Pancreas (tissue), 10 donors: Measurements from ENCODE around the gene RPS6KA5. TPM values are rescaled to one million over a fixed set of nuclear protein-coding genes. Genes with fewer than 3 reads are reported as not detected.
A peak's percentile ranks its signal among the peaks of the same experiment; 100 is the strongest.
"Not testable (repeated sequence)": the region's sequence is repeated elsewhere in the genome, so short reads cannot be mapped to it uniquely, and the experiment has no call there.

ENCODE experiments used
- ATAC-seq, 4 donors: fragments of 200-7000 bp; cut with Tn5 transposase; one replicate each; pipeline versions ENCODE4 v1.8.0 to v1.9.1; 2020; ENCODE audit warnings: mild to moderate bottlenecking in 4 of 4, moderate library complexity in 4 of 4
- DNase-seq, 6 donors: peaks; one replicate each; pipeline ENCODE4 v3.0.0-alpha.2; 2020
- FAIRE-seq: peaks from 2 replicates; lab custom pipeline; 2012; peaks lifted over from hg19 to GRCh38; lab: Jason Lieb, UNC
- H3K27ac ChIP-seq, 4 donors: fragments of 200-600 bp; sonication (generic); 1 replicate in 3 of 4; 2 replicates in 1 of 4; pipeline versions ENCODE4 v1.5.0 to v1.8.0; 2020
- H3K27me3 ChIP-seq, 4 donors: fragments of 200-600 bp; one replicate each; pipeline ENCODE4 v1.8.0; 2021
- H3K36me3 ChIP-seq, 3 donors: fragments of 200-600 bp; sonication (generic) in 1 of 3; one replicate each; pipeline versions ENCODE4 v1.5.0 to v1.8.0; 2020 to 2021
- H3K4me1 ChIP-seq, 3 donors: fragments of 200-600 bp; one replicate each; pipeline ENCODE4 v1.8.0; 2021
- H3K4me3 ChIP-seq, 4 donors: fragments of 200-600 bp; sonication (generic) in 2 of 4; one replicate each; pipeline versions ENCODE4 v1.5.0 to v1.8.0; 2020 to 2021
- H3K9me3 ChIP-seq, 4 donors: fragments of 200-600 bp; one replicate each; pipeline ENCODE4 v1.8.0; 2021
- WGBS, 2 donors: extraction: QIAGEN DNeasy Blood & Tissue Kit; methylation state at CpG; one replicate each; pipeline ENCODE4 v1.1.7; 2013; 5-methylcytosine and 5-hydroxymethylcytosine counted together
- intact Hi-C, 3 donors: fragments of 100-400 bp; cut with DNase I; formaldehyde crosslinking; loops; one replicate each; pipeline versions ENCODE4 v1.11.1 to v1.14.2; 2022
- polyA plus RNA-seq, 2 donors: library from polyadenylated mRNA; stranded (reverse); fragments of 200-250 nt; gene quantifications; one replicate each; pipeline ENCODE4 v1.2.3, GENCODE V29; 2013
- total RNA-seq, 6 donors: library from RNA; stranded (reverse); fragmentation: NEBNext Ultra II Directional in 4 of 6; extraction: Animal tissue kit (Norgen Biotek cat#: 25700) in 4 of 6; gene quantifications; one replicate each; pipeline versions ENCODE4 v1.2.1 to v1.2.4, GENCODE V29; 2021 to 2023
- TF ChIP-seq, protein P1 (sequence below), 4 donors: fragments of 200-600 bp; sonication (generic) in 3 of 4; IDR thresholded peaks; one replicate each; pipeline versions ENCODE4 v1.5.0 to v1.8.0; 2021; ENCODE audit warnings: antibody characterized with exemption in 4 of 4
- donor health status: healthy with polysubstance abuse.
- donor health status: DM: no; HTN: no; CAD: no; lungs with moderate emphysema.
- donor health status: DM: no; HTN: no; CAD: no.
- donor health status: control.
- donor health status: control.
- donor health status: Bipolar disorder and iron deficiency.
- donor health status: DM: yes; HTN: yes; CAD: no.
- donor health status: DM: no; HTN: no; CAD: no.
- donor health status: DM: no; HTN: no; CAD: no.
- donor health status: DM: yes; HTN: yes; CAD: no.

Gene RPS6KA5
- total and polyA plus RNA-seq, 8 donors: 0.95 to 3.5 (median 2.8) TPM

DNA sequence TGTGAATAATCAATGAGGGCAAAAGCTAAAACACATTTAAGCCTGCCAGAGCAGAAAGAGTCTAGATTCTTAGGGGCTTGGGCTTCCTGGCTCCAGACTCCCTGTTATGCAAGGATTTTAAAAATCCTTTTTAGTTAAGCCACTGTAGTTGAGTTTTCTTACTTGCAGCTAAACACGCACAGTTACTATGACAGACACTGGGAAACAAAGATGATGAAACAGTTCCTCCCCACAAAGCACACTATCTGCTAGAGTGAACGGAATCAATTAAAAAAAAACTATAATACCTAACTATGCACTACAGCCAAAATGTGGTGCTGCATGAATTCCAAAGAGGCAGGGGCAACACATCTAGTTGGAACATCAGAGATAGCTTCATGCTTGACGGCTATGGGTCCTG, 28.2 kb downstream of the RPS6KA5 start:
- intact Hi-C loops: no loop called here
- H3K36me3 ChIP-seq: no peaks in the 10 kb centered on the region
- FAIRE-seq (no peak), ATAC-seq (no peak), DNase-seq (no peak)
- no peaks in the 10 kb centered on the region for H3K9me3 ChIP-seq
- H3K4me1 ChIP-seq: no peaks in the 10 kb centered on the region
- H3K27me3 ChIP-seq: no peaks in the 10 kb centered on the region
- no peak overlapping the region for H3K27ac ChIP-seq
- TF ChIP-seq, protein P1, sequence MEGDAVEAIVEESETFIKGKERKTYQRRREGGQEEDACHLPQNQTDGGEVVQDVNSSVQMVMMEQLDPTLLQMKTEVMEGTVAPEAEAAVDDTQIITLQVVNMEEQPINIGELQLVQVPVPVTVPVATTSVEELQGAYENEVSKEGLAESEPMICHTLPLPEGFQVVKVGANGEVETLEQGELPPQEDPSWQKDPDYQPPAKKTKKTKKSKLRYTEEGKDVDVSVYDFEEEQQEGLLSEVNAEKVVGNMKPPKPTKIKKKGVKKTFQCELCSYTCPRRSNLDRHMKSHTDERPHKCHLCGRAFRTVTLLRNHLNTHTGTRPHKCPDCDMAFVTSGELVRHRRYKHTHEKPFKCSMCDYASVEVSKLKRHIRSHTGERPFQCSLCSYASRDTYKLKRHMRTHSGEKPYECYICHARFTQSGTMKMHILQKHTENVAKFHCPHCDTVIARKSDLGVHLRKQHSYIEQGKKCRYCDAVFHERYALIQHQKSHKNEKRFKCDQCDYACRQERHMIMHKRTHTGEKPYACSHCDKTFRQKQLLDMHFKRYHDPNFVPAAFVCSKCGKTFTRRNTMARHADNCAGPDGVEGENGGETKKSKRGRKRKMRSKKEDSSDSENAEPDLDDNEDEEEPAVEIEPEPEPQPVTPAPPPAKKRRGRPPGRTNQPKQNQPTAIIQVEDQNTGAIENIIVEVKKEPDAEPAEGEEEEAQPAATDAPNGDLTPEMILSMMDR (IDR thresholded peaks at IDR 0.05): no peak
- H3K4me3 ChIP-seq: no peak overlapping the region
- 85 to 86% methylated on average over 3 of the region's 3 CpGs for WGBS, 2 donors

DNA sequence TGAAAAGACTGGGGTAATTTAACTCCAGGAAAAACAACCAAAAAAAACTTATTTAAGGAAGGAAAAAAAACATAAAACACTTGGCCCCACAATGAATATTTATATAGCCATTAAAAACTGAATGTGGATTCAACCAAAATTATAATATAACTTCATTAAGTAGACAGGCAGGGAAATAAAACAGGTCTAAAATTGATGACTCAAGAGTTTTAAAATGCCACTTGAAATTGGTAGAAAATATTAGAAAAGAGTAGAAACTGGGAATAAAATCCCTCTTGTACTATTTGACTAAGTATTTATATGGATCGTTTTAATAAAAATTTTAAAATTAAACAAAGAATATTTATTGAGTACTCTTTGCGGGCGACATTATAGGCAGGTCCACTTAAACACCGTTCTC, 28.8 kb downstream of the RPS6KA5 start:
- intact Hi-C loops: no loop called here
- Histone ChIP-seq H3K36me3 (no peaks in the 10 kb centered on the region), H3K4me3 (no peak overlapping the region), H3K27ac (no peak overlapping the region), H3K9me3 (no peaks in the 10 kb centered on the region), H3K4me1 (no peaks in the 10 kb centered on the region), H3K27me3 (no peaks in the 10 kb centered on the region)
- TF ChIP-seq, protein P1 (IDR thresholded peaks at IDR 0.05): no peak
- DNase-seq: no peak
- no peak for ATAC-seq
- WGBS, 2 donors: 90 to 91% methylated on average over 4 of the region's 4 CpGs
- no peak for FAIRE-seq

DNA sequence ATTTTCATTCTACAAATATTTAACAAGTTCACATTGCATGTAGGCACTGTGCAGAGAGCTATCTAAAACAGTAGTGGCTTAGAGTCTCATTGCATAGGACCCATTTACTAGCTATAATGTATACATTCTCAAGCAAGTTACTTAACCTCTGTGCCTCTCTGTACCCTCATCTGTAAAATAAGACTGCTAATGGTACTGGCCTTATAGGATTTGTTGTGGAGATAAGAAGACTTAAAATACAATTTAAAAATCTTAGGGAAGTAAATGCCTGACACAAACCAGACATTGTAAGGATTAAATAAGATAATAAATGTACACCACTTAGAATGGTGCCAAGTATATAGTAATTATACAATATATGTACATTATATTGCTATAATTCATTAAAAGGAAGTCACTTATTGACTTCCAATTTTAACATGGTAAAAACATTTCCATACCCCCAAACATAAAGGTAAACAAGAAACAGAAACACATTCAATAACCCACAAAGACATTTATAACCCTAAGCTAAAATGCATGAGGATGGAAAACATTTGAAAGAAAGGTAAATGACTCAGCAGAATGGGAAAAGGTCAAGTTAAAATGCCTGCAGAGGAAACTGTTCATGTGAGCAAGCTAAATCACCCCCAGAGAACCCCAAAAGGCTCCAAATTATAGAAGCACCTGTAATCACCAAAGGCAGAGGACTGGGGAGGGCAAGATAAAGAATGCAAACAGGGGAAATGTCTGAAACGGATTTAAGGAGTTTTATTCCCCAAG, 30.8 kb downstream of the RPS6KA5 start:
- Histone ChIP-seq H3K27me3 (no peaks in the 10 kb centered on the region), H3K27ac (no peak overlapping the region), H3K36me3 (no peaks in the 10 kb centered on the region), H3K4me1 (no peaks in the 10 kb centered on the region), H3K9me3 (no peaks in the 10 kb centered on the region), H3K4me3 (no peak overlapping the region)
- FAIRE-seq: peak; percentile 9
- DNase-seq: no peak
- WGBS, 2 donors: 49 to 53% methylated on average over 1 of the region's 1 CpG
- TF ChIP-seq, protein P1 (IDR thresholded peaks at IDR 0.05): no peak
- intact Hi-C loops: no loop called here
- no peak for ATAC-seq

DNA sequence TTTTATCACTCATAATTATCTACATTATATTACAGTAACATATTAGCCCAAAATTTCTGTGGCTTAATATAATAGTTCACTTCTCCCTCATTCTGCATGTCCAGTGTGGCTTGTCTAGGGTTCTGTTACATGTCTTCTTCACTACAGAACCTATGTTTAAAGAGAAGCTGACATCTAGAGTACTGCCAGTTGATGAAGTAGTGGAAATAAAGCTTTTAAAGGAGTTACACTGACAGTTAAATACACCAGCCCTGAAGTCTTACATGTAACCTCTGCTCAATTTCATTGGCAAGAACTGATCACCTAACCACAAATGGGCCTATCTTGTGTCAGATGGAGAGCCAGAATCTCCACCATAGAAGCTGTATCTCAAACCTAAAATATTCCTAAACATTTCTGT, 32.9 kb downstream of the RPS6KA5 start:
- Histone ChIP-seq H3K27me3 (no peaks in the 10 kb centered on the region), H3K4me1 (no peaks in the 10 kb centered on the region), H3K27ac (no peak overlapping the region), H3K36me3 (no peaks in the 10 kb centered on the region), H3K9me3 (no peaks in the 10 kb centered on the region), H3K4me3 (no peak overlapping the region)
- ATAC-seq (no peak), DNase-seq (no peak), FAIRE-seq (no peak)
- TF ChIP-seq, protein P1 (IDR thresholded peaks at IDR 0.05): no peak
- intact Hi-C loops: no loop called here

DNA sequence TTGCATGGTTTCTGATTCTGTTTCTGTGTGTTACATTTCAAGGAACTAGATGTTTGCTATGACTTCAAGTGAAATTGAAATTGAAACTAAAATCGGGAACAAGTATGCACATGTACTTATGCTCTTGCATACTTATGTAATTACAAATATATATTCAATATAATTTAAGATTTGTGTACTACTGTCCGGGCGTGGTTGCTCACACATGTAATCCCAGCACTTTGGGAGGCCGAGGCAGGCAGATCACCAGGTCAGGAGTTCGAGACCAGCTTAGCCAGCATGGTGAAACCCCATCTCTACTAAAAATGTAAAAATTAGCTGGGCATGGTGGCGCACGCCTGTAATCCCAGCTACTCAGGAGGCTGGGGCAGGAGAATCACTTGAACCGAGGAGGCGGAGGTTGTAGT, 37.8 kb downstream of the RPS6KA5 start:
- Histone ChIP-seq H3K4me3 (peak overlapping the region in 1 of 4 donors; percentile 0), H3K27ac (peak overlapping the region in 2 of 4 donors; percentile 15 to 48)
- peak; percentile 65 for FAIRE-seq
- H3K36me3 ChIP-seq, H3K4me1 ChIP-seq, H3K27me3 ChIP-seq, H3K9me3 ChIP-seq, intact Hi-C loops, DNase-seq: not testable (repeated sequence)
- peak in 2 of 4 donors; percentile 54 to 60 for ATAC-seq
- 90 to 91% methylated on average over 9 of the region's 9 CpGs for WGBS, 2 donors
